HEK293T (cell line): ENCODE results near the gene KCNT1.

Experiments
- ARNT ChIP-seq: fragments of 450-650 bp; IDR thresholded peaks from 2 replicates; pipeline ENCODE4 v1.6.1; 2017; ENCODE audit warnings: mild to moderate bottlenecking
- BHLHE40 ChIP-seq: fragments of 450-650 bp; IDR thresholded peaks from 2 replicates; pipeline ENCODE4 v1.6.1; 2016; ENCODE audit warnings: mild to moderate bottlenecking, moderate library complexity, borderline replicate concordance
- CTBP1 ChIP-seq: fragments of 450-650 bp; IDR thresholded peaks from 2 replicates; pipeline ENCODE4 v1.6.1; 2016; ENCODE audit warnings: borderline replicate concordance
- ELF4 ChIP-seq: fragments of 450-650 bp; IDR thresholded peaks from 2 replicates; pipeline ENCODE4 v1.6.1; 2017; ENCODE audit warnings: antibody characterized with exemption
- FOXK2 ChIP-seq: fragments of 450-650 bp; IDR thresholded peaks from 2 replicates; pipeline ENCODE4 v1.6.1; 2016; ENCODE audit warnings: mild to moderate bottlenecking
- HDGF ChIP-seq: fragments of 450-650 bp; IDR thresholded peaks from 2 replicates; pipeline ENCODE4 v1.6.1; 2017; ENCODE audit warnings: antibody characterized with exemption, borderline replicate concordance
- L3MBTL2 ChIP-seq: fragments of 450-650 bp; conservative IDR thresholded peaks from 2 replicates; pipeline ENCODE4 v1.6.1; 2016; ENCODE audit warnings: mild to moderate bottlenecking
- LEF1 ChIP-seq: fragments of 450-650 bp; IDR thresholded peaks from 2 replicates; pipeline ENCODE4 v1.6.1; 2017; ENCODE audit warnings: mild to moderate bottlenecking, borderline replicate concordance
- NFRKB ChIP-seq: fragments of 450-650 bp; IDR thresholded peaks from 2 replicates; pipeline ENCODE4 v1.6.1; 2016; ENCODE audit warnings: mild to moderate bottlenecking, moderate library complexity
- PKNOX1 ChIP-seq: fragments of 450-650 bp; IDR thresholded peaks from 2 replicates; pipeline ENCODE4 v1.6.1; 2016
- SP1 ChIP-seq: fragments of 450-650 bp; IDR thresholded peaks from 2 replicates; pipeline ENCODE4 v1.6.1; 2017
- SUZ12 ChIP-seq: fragments of 450-650 bp; IDR thresholded peaks from 2 replicates; pipeline ENCODE4 v1.6.1; 2016; ENCODE audit warnings: mild to moderate bottlenecking
- TARDBP ChIP-seq: fragments of 450-650 bp; IDR thresholded peaks from 2 replicates; pipeline ENCODE4 v1.6.1; 2016
- ZNF384 ChIP-seq: fragments of 450-650 bp; IDR thresholded peaks from 2 replicates; pipeline ENCODE4 v1.6.1; 2016

- TF ChIP-seq SP1 = no peak
- TF ChIP-seq TARDBP = no peak
- TF ChIP-seq HDGF = no peak
- no peak for TF ChIP-seq SUZ12
- no peak for TF ChIP-seq NFRKB
- no peak for TF ChIP-seq BHLHE40
- TF ChIP-seq ELF4 = no peak
- TF ChIP-seq LEF1 = no peak
- no peak for TF ChIP-seq FOXK2
- TF ChIP-seq CTBP1 = no peak
- TF ChIP-seq PKNOX1 = no peak
- TF ChIP-seq ZNF384 = no peak
- no peak for TF ChIP-seq L3MBTL2
- TF ChIP-seq ARNT = no peak
Measured at GRCh38 chr9:135715056-135715595, 13.1 kb downstream of the KCNT1 start.
